Hepatocyte (in vitro differentiated cells): Measurements from ENCODE around the gene LDLR.

Experiments used
- CTCF ChIP-seq: fragments of 200-600 bp; sonication (generic); IDR thresholded peaks from 2 replicates; pipeline ENCODE4 v1.5.1; 2016; ENCODE audit warnings: antibody characterized with exemption, mild to moderate bottlenecking; ENCODE audit not compliant: poor library complexity
- EZH2 ChIP-seq: fragments of 200-600 bp; sonication (generic); IDR thresholded peaks from 2 replicates; pipeline ENCODE4 v1.6.1; 2016; ENCODE audit warnings: antibody characterized with exemption, mild to moderate bottlenecking, borderline replicate concordance

- TF ChIP-seq CTCF (no peak), EZH2 (no peak)
Measured at GRCh38 chr19:11054628-11055027, 34.6 kb upstream of the LDLR start.
